WTC11 (cell line): Measurements from ENCODE around the gene JTB. TPM values are rescaled to one million over a fixed set of nuclear protein-coding genes. Genes with fewer than 3 reads are reported as not detected.
A peak's percentile ranks its signal among the peaks of the same experiment; 100 is the strongest.

Source experiments
- CBFB ChIP-seq: sonication (generic); formaldehyde crosslinking; IDR thresholded peaks from 2 replicates; pipeline ENCODE4 v1.8.1; 2022; ENCODE audit warnings: mild to moderate bottlenecking, low read depth, missing genetic modification reagents
- CTCF ChIP-seq: fragments of 200-600 bp; IDR thresholded peaks from 2 replicates; pipeline ENCODE4 v1.8.0; 2022; ENCODE audit warnings: antibody characterized with exemption
- E2F1 ChIP-seq: sonication (generic); formaldehyde crosslinking; IDR thresholded peaks from 2 replicates; pipeline ENCODE4 v1.8.0; 2022; ENCODE audit warnings: mild to moderate bottlenecking, missing genetic modification reagents
- E2F4 ChIP-seq: sonication (generic); formaldehyde crosslinking; IDR thresholded peaks from 2 replicates; pipeline ENCODE4 v1.8.1; 2022; ENCODE audit warnings: low read depth, mild to moderate bottlenecking, moderate library complexity, missing genetic modification reagents, borderline replicate concordance
- ELF4 ChIP-seq: sonication (generic); formaldehyde crosslinking; IDR thresholded peaks from 2 replicates; pipeline ENCODE4 v1.8.1; 2022; ENCODE audit warnings: low read depth, mild to moderate bottlenecking, moderate library complexity, missing genetic modification reagents
- EMX1 ChIP-seq: fragments of 250-450 bp; sonication (Bioruptor Pico); IDR thresholded peaks from 2 replicates; pipeline ENCODE4 v1.8.0; 2021; ENCODE audit warnings: mild to moderate bottlenecking
- ERG ChIP-seq: fragments of 250-450 bp; sonication (Bioruptor Pico); IDR thresholded peaks from 2 replicates; pipeline ENCODE4 v1.8.0; 2021; ENCODE audit warnings: mild to moderate bottlenecking
- ESRRA ChIP-seq: sonication (generic); formaldehyde crosslinking; IDR thresholded peaks from 2 replicates; pipeline ENCODE4 v1.8.1; 2022; ENCODE audit warnings: mild to moderate bottlenecking, missing genetic modification reagents, borderline replicate concordance
- ETV6 ChIP-seq: sonication (generic); formaldehyde crosslinking; IDR thresholded peaks from 2 replicates; pipeline ENCODE4 v1.8.1; 2022; ENCODE audit warnings: mild to moderate bottlenecking, missing genetic modification reagents
- FOXK1 ChIP-seq: sonication (generic); formaldehyde crosslinking; IDR thresholded peaks from 2 replicates; pipeline ENCODE4 v1.8.0; 2022; ENCODE audit warnings: mild to moderate bottlenecking, moderate library complexity, missing genetic modification reagents
- FOXP4 ChIP-seq: sonication (generic); formaldehyde crosslinking; IDR thresholded peaks from 2 replicates; pipeline ENCODE4 v1.8.0; 2022; ENCODE audit warnings: mild to moderate bottlenecking, missing genetic modification reagents
- GRHL2 ChIP-seq: fragments of 250-450 bp; sonication (Bioruptor Pico); IDR thresholded peaks from 2 replicates; pipeline ENCODE4 v1.8.0; 2022; ENCODE audit warnings: mild to moderate bottlenecking, moderate library complexity; ENCODE audit not compliant: insufficient replicate concordance, severe bottlenecking
- GTF2I ChIP-seq: fragments of 250-450 bp; sonication (Bioruptor Pico); conservative IDR thresholded peaks from 2 replicates; pipeline ENCODE4 v1.4.0; 2021; ENCODE audit warnings: mild to moderate bottlenecking
- IRF1 ChIP-seq: sonication (generic); formaldehyde crosslinking; IDR thresholded peaks from 2 replicates; pipeline ENCODE4 v1.8.0; 2023; ENCODE audit warnings: missing genetic modification reagents
- JUN ChIP-seq: sonication (generic); formaldehyde crosslinking; IDR thresholded peaks from 2 replicates; pipeline ENCODE4 v1.8.0; 2023; ENCODE audit warnings: mild to moderate bottlenecking, missing genetic modification reagents
- MXD4 ChIP-seq: fragments of 250-450 bp; sonication (Bioruptor Pico); IDR thresholded peaks from 2 replicates; pipeline ENCODE4 v1.8.0; 2021; ENCODE audit warnings: mild to moderate bottlenecking, moderate library complexity, borderline replicate concordance
- PRDM15 ChIP-seq: sonication (generic); formaldehyde crosslinking; IDR thresholded peaks from 2 replicates; pipeline ENCODE4 v1.8.0; 2022; ENCODE audit warnings: missing genetic modification reagents
- PREB ChIP-seq: sonication (generic); formaldehyde crosslinking; IDR thresholded peaks from 2 replicates; pipeline ENCODE4 v1.8.1; 2022; ENCODE audit warnings: mild to moderate bottlenecking, missing genetic modification reagents, moderate library complexity, borderline replicate concordance
- RELA ChIP-seq: sonication (generic); formaldehyde crosslinking; IDR thresholded peaks from 2 replicates; pipeline ENCODE4 v1.8.1; 2022; ENCODE audit warnings: missing genetic modification reagents, mild to moderate bottlenecking, borderline replicate concordance
- RORB ChIP-seq: fragments of 250-450 bp; sonication (Bioruptor Pico); IDR thresholded peaks from 2 replicates; pipeline ENCODE4 v1.9.0; 2021; ENCODE audit warnings: mild to moderate bottlenecking
- ZBTB21 ChIP-seq: sonication (generic); formaldehyde crosslinking; IDR thresholded peaks from 2 replicates; pipeline ENCODE4 v1.8.1; 2023; ENCODE audit warnings: mild to moderate bottlenecking, missing genetic modification reagents, borderline replicate concordance
- ZNF121 ChIP-seq: sonication (generic); formaldehyde crosslinking; IDR thresholded peaks from 2 replicates; pipeline ENCODE4 v1.8.0; 2023; ENCODE audit warnings: missing genetic modification reagents
- ZNF138 ChIP-seq: sonication (generic); formaldehyde crosslinking; conservative IDR thresholded peaks from 2 replicates; pipeline ENCODE4 v1.8.1; 2022; ENCODE audit warnings: mild to moderate bottlenecking, moderate library complexity, missing genetic modification reagents
- ZNF317 ChIP-seq: sonication (generic); formaldehyde crosslinking; IDR thresholded peaks from 2 replicates; pipeline ENCODE4 v1.8.1; 2023; ENCODE audit warnings: low read depth, mild to moderate bottlenecking, moderate library complexity, missing genetic modification reagents, borderline replicate concordance
- ZNF416 ChIP-seq: fragments of 250-450 bp; sonication (Bioruptor Pico); IDR thresholded peaks from 2 replicates; pipeline ENCODE4 v1.9.0; 2021; ENCODE audit warnings: mild to moderate bottlenecking, inconsistent platforms
- total RNA-seq: library from RNA; stranded (reverse); gene quantifications from 3 replicates; pipeline ENCODE4 v1.2.3, GENCODE V29; 2021

The JTB gene
- total RNA-seq, 1 experiment from 2014 or later, result 90.3 TPM

- TF ChIP-seq IRF1 (CRISPR knock-in tag), result peak; percentile 85
- no peak for TF ChIP-seq ZNF416 (CRISPR knock-in tag)
- 0 out of 2 replicates have a peak, but pooled peaks have one; percentile 63 for TF ChIP-seq E2F1
- TF ChIP-seq PRDM15 (CRISPR knock-in tag), result no peak
- TF ChIP-seq CBFB (CRISPR knock-in tag), result peak; percentile 81; the same call in 1 of the 2 replicates
- no peak for TF ChIP-seq EMX1 (CRISPR knock-in tag)
- no peak for TF ChIP-seq RORB
- no peak for TF ChIP-seq CTCF
- TF ChIP-seq ZNF317 (CRISPR knock-in tag), result no peak
- TF ChIP-seq E2F4 (CRISPR knock-in tag), result peak; percentile 13; the same call in 1 of the 2 replicates
- TF ChIP-seq PREB (CRISPR knock-in tag), result 0 out of 2 replicates have a peak, but pooled peaks have one; percentile 77
- no peak for TF ChIP-seq GRHL2 (CRISPR knock-in tag)
- peak; percentile 96 for TF ChIP-seq FOXP4 (CRISPR knock-in tag)
- no peak for TF ChIP-seq JUN (CRISPR knock-in tag)
- TF ChIP-seq ESRRA, result no peak
- TF ChIP-seq ERG (CRISPR knock-in tag), result no peak
- TF ChIP-seq RELA (CRISPR knock-in tag), result peak; percentile 69; the same call in 1 of the 2 replicates
- peak; percentile 97 for TF ChIP-seq GTF2I (CRISPR knock-in tag)
- peak; percentile 90 for TF ChIP-seq ETV6 (CRISPR knock-in tag)
- peak; percentile 94 for TF ChIP-seq FOXK1 (CRISPR knock-in tag)
- no peak; the same call in 1 of the 2 replicates for TF ChIP-seq ZBTB21 (CRISPR knock-in tag)
- no peak for TF ChIP-seq ZNF138 (CRISPR knock-in tag)
- TF ChIP-seq ELF4 (CRISPR knock-in tag), result no peak
- no peak for TF ChIP-seq MXD4
- peak; percentile 100 for TF ChIP-seq ZNF121
Observed at GRCh38 chr1:153967107-153967999, 10.1 kb downstream of the JTB start, which contains the start of gene CREB3L4 (continued).
